Stimulated activated CD8-positive, alpha-beta memory T cell treated with anti-CD3 and anti-CD28 coated beads, Interleukin-4, amount 100 ng/mL, for 4 hours (primary cell): Measurements from ENCODE around the gene SLC34A3.
"Not testable (repeated sequence)": the region's sequence is repeated elsewhere in the genome, so short reads cannot be mapped to it uniquely, and the experiment has no call there.

Experiments used
- DNase-seq, 2 donors: peaks; one replicate each; pipeline ENCODE4 v3.0.0-alpha.2; 2020; ENCODE audit warnings: low read depth in 2 of 2, low spot score in 1 of 2

The SLC34A3 gene

DNA sequence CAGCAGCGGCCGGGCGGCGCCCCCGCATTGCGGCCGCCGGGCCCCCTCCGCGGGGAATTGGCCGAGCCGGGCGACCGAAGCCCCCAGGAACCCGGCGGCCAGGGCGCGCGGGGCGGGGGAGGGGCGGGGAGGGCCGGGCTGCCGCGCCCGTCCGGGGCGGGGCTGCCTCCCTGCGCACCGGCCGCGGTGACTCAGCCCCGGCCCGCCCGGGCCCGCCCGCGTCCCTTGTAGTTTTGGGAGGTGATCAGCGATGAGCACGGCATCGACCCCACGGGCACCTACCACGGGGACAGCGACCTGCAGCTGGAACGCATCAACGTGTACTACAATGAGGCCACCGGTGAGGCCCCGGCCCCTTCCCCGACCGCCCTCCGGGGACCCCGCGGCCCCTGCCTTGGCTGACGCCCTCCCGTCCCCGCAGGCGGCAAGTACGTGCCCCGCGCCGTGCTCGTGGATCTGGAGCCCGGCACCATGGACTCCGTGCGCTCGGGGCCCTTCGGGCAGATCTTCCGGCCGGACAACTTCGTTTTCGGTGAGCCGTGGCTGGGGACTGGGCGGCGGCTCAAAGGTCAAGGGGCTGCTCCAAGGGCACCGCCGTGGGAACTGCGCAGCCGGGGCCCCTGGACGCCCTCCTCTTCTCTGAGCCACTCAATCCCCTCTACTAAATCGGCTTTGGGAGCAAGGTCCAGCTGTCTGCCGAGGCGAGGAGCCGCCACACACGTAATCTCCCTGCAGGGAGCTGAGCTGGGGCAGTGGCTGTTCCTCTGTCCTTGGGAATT is 11.0 kb downstream of the SLC34A3 start:
- DNase-seq, result peak; percentile 41 to 66

- no peak for DNase-seq
Observed at GRCh38 chr9:137242269-137243203, 11.8 kb downstream of the SLC34A3 start.

GRCh38 chr9:137243266-137243625 is 12.5 kb downstream of the SLC34A3 start:
- not testable (repeated sequence) for DNase-seq

GRCh38 chr9:137243626-137244485 is 13.2 kb downstream of the SLC34A3 start:
- DNase-seq, result no peak

- no peak for DNase-seq
Observed at GRCh38 chr9:137244486-137245449, 14.1 kb downstream of the SLC34A3 start.

DNA sequence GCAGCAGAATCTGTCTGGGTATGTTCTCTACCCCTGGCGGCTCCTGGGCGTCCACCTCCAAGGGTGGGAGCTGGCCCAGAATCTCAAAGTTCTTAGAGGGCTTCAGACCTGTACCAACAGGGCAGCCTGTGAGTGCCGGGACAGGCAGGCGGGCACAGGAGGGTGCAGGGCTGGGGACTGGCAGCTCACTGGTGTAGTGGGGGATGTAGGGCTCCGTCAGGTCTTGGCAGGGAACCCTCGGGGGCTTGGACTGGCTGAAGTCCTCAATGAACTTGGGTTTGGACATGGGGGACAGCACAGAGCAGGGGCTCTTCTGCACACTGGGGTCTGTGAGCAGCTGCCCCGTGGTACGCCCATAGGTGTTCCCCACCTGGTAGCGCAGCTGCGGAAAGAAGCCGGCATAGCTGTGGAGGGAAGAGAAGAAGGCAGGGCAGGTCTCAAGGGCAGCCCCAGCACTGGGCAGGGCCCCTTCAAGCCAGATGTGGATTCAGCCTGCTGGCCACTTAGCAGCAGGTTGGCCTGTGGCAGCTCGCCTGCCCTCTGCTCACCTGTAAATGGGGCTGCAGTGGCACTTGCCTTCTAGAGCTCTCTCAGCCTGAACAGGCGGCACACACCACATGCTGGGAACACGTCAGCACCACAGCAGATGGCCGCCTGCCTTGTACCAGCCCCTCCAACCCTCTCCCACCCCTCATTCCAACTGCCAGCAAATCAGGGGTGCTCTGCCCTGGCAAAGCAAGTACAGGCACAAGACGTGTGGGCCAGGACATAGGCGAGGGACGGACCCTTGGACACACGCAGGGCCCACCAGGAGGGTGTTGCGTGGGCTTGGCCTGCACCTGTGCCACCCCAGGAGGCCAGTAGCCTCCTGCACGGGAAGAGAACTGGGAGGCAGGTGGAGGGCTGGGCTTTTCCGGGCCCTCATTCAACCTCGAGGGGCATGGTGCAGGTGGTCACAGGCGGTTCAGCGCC is 15.0 kb downstream of the SLC34A3 start:
- DNase-seq, result no peak

GRCh38 chr9:137247135-137247915 is 16.6 kb downstream of the SLC34A3 start:
- no peak for DNase-seq

- no peak for DNase-seq
Observed at GRCh38 chr9:137247916-137248175, 17.1 kb downstream of the SLC34A3 start.

- DNase-seq, result no peak
Observed at GRCh38 chr9:137250329-137251193, 19.9 kb downstream of the SLC34A3 start.

DNA sequence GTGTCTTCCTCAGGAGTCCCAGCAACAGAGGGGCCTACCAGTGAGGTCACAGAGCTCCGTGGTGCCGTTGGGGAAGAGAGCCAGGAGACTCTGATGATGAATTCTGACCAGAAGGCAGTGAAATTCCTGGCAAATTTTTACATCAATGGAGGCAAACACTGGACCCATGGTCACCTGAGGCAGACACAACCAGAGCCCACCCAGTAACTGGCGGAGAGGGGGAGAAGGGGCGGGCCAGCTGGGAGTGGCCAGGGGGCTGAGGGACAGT is 20.4 kb downstream of the SLC34A3 start, which contains the start of gene STPG3:
TSS of gene STPG3 (plus strand) at position 93 of the 268 bp plus-strand sequence. CDS start at position 94, 1 bp downstream.
- no peak for DNase-seq

DNA sequence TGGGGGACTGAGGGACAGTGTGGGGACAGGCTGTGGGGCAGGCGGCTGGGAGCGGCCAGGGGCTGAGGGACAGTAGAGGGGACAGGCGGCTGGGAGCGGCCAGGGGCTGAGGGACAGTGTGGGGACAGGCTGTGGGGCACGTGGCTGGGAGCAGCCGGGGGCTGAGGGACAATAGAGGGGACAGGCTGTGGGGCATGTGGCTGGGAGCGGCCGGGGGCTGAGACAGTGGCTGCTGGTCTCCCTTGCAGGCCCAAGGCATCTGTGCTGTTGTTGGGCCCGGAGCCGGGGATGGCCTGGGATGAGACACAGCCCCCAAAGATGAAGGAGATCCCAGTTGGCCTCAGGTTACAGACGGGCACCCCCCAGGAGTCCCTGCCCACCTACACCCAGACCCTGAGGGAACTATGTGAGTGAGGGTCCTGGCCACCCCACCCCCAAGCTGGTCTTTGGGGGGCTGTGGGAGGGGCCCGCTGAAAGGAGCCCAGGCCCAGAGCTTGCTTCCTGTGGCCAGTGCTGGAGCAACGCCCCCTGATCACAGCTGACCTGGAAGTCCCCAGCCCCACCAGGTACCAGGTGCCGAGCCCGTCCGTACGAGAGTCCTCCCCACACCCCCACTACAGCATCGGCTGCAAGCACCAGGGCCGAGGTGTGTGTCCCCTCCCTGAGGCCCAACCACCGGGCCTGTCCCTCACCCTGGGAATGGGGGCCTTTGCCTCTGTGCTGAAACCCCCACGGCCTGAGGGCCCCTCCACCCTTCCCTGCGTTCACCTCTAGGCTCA is 21.0 kb downstream of the SLC34A3 start:
- no peak for DNase-seq

- no peak for DNase-seq
Observed at GRCh38 chr9:137252555-137253506, 22.1 kb downstream of the SLC34A3 start.

DNA sequence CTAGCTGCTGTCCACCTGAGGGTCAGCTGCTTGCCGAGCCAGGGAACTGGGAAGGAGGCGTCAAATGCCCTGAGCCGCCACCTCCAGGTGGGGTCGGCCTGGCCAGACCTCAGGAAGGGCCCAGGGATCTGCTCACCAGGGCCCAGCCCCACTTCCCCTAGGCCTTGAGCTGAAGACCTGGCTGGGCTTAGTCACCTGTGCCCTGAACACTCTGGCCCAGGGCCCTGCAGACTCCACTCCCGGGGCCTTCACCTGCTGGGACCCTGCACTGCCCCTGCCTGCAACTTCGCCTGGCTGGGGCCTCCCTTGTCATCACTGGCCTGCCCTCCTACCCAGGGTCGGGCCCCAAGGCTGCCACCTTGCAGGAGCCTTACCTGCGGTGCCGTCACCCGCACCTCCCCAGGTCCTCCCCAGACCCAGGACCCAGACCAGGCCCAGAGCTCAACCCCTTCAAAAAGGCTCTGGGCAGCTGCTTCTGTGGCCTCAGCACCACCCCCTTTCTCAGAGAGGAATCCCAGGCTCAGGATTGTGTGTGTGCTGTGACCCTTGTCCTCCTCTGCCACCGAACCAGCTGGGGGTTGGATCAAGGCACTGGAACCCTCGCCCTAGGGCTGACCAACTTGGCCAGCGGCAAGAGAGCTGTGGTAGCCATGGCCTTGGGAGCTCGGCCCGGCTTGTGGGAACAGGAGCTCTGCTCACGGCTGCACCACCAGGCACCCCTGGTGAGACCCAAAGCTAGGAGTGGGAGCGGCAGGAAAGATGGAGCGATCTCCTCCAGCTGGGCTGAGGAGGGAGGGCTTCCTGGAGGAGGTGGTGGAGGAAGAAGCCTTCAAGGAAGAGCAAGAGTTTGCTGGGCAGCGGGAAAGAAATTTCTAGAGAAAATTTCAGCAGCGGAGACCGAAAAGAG is 23.3 kb downstream of the SLC34A3 start:
- no peak for DNase-seq

- DNase-seq, result peak; percentile 90 to 91
Observed at GRCh38 chr9:137254624-137255447, 24.1 kb downstream of the SLC34A3 start, which contains the start of gene NELFB. NELFB (plus strand) TSS chr9:137255327.
